ENCODE measurements around the gene EYS. TPM values are rescaled to one million over a fixed set of nuclear protein-coding genes. Genes with fewer than 3 reads are reported as not detected.

EYS gene
- total RNA-seq, 1 experiment from 2014 or later = not detected

GRCh38 chr6:65402564-65402963 is 304.5 kb downstream of the EYS start:
- H3K18ac ChIP-seq (ENCODE audit: insufficient read length, low read depth, low read length) = no peak overlapping the region
- H3K56ac ChIP-seq (ENCODE audit: insufficient read length, low read depth, low read length) = no peak overlapping the region
- no peaks in the 10 kb centered on the region for H3K27me3 ChIP-seq (ENCODE audit: insufficient read depth, low read length)
- no peak overlapping the region for H4K91ac ChIP-seq (ENCODE audit: insufficient read length, low read depth, low read length)
- H2AK5ac ChIP-seq (ENCODE audit: insufficient read length, low read length) = no peak overlapping the region
- no peak overlapping the region for H3K14ac ChIP-seq (ENCODE audit: insufficient read depth, low read length)
- H2BK5ac ChIP-seq (ENCODE audit: insufficient read length, low read length) = no peak overlapping the region
- no peaks in the 10 kb centered on the region for H3K79me2 ChIP-seq (ENCODE audit: insufficient read depth, low read length)
- no peak overlapping the region for H2BK120ac ChIP-seq (ENCODE audit: low read depth, low read length, poor library complexity, severe bottlenecking)
- no peaks in the 10 kb centered on the region for H3K4me1 ChIP-seq (ENCODE audit: insufficient read depth, low read length)
- no peak overlapping the region for H3K27ac Mint-ChIP-seq
- no peak overlapping the region for H3K27ac ChIP-seq (ENCODE audit: insufficient read length, low read depth, low read length)
- H2BK20ac ChIP-seq (ENCODE audit: low read depth, low read length, poor library complexity, severe bottlenecking) = no peak overlapping the region
- no peaks in the 10 kb centered on the region for H3K9me3 ChIP-seq (ENCODE audit: control insufficient read depth, low read depth, low read length)
- no peaks in the 10 kb centered on the region for H4K20me1 ChIP-seq (ENCODE audit: control insufficient read depth, insufficient read depth, insufficient read length)
- H3K4ac ChIP-seq (ENCODE audit: low read depth, low read length) = no peak overlapping the region
- H3K4me3 Mint-ChIP-seq = no peak overlapping the region
- no peak overlapping the region for H2BK12ac ChIP-seq (ENCODE audit: insufficient read length, low read depth, low read length)
- H3T11ph ChIP-seq (ENCODE audit: low read length) = no peak overlapping the region
- no peaks in the 10 kb centered on the region for H3K36me3 Mint-ChIP-seq (ENCODE audit: insufficient read depth in 1 of 3, low read depth in 3 of 3)
- no peak overlapping the region for H3K9ac ChIP-seq (ENCODE audit: extremely low read depth, insufficient read length, low read length)
- no peak for DNase-seq
- no peak overlapping the region for H4K5ac ChIP-seq (ENCODE audit: insufficient read length, low read depth, low read length)
- H3K27me3 Mint-ChIP-seq (ENCODE audit: low read depth) = no peaks in the 10 kb centered on the region
- H3K23me2 ChIP-seq (ENCODE audit: insufficient read length, low read depth, low read length, poor library complexity, severe bottlenecking) = no peaks in the 10 kb centered on the region
- H3K79me1 ChIP-seq (ENCODE audit: insufficient read depth, low read depth, low read length, poor library complexity, severe bottlenecking) = no peaks in the 10 kb centered on the region
- H3K4me1 Mint-ChIP-seq = no peaks in the 10 kb centered on the region; a peak in 1 of 4 replicates
- no peak for TF ChIP-seq CTCF (conservative IDR thresholded peaks at IDR 0.05)
- no peak overlapping the region for H3K4me2 ChIP-seq (ENCODE audit: insufficient read depth, insufficient read length, low read length)
- H2BK15ac ChIP-seq (ENCODE audit: low read depth, low read length) = no peak overlapping the region
- H3K9me3 Mint-ChIP-seq = 0 out of 5 replicates have a peak, but pooled peaks cover 0 to 2% of the 10 kb centered on the region in 2 experiments
- no peak overlapping the region for H4K8ac ChIP-seq (replicated peaks; ENCODE audit: insufficient read length, low read depth, low read length)
- H3K23ac ChIP-seq (ENCODE audit: insufficient read length, low read depth, low read length) = no peak overlapping the region
- no peak overlapping the region for H2AFZ ChIP-seq (ENCODE audit: low read length)
